Measurements from ENCODE around the gene TPGS2. TPM values are rescaled to one million over a fixed set of nuclear protein-coding genes. Genes with fewer than 3 reads are reported as not detected.

TPGS2 gene
- total and polyA plus RNA-seq, 2 of the 13 experiments (the other 11 are each of a cell fraction or from before 2014, with no cell fraction given) = 73.3 to 137 TPM

DNA sequence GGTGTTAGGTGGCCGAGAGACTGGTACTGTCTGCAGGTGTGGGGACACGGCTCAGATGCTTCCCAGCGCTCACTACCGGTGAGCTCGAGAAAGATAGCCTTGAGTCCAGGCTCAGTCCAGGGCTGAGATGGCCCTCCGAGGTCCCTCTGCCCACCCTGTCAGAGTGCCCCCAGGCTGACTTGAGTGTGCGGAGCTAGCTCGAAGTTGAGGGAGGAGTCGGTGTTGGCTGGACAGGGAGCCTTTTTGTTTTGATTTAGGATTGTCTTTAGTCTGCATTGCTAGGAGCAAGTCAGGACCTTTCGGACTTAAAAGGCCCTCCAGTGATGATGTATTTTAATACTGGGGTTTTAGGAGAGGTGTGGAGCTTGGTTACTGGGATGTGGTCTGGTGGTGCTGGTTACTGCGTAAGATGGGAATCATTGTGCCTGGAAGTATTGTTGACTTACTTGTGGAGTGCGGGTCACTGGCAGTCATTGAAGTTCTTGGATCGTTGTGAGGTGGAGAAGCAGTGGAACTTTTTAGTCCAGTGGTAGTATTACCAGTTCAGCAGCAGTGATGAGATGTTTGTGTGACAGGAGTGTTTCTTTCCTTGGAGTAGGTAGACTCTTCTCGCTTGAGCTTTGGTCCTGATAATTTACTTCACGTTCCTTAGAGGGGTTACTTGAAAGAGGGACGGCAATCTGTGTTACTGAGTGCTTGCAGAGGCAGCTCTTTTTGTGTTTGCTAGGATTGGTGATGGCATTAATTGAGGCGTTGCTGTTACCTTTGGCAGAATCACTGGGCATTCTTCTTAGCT is 758 bp upstream of the TPGS2 start (continued):
- TF ChIP-seq, protein P1, sequence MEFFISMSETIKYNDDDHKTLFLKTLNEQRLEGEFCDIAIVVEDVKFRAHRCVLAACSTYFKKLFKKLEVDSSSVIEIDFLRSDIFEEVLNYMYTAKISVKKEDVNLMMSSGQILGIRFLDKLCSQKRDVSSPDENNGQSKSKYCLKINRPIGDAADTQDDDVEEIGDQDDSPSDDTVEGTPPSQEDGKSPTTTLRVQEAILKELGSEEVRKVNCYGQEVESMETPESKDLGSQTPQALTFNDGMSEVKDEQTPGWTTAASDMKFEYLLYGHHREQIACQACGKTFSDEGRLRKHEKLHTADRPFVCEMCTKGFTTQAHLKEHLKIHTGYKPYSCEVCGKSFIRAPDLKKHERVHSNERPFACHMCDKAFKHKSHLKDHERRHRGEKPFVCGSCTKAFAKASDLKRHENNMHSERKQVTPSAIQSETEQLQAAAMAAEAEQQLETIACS (CRISPR knock-in tag; IDR thresholded peaks at IDR 0.05) = 0 out of 2 replicates have a peak, but pooled peaks have one; percentile 25
- TF ChIP-seq ZNF607 (CRISPR knock-in tag; IDR thresholded peaks at IDR 0.05; ENCODE audit: borderline replicate concordance) (no peak), ZXDC (CRISPR knock-in tag; IDR thresholded peaks at IDR 0.05) (0 out of 2 replicates have a peak, but pooled peaks have one; percentile 13), ZNF777 (CRISPR knock-in tag; IDR thresholded peaks at IDR 0.05) (peak; percentile 62), MEIS2 (CRISPR knock-in tag; IDR thresholded peaks at IDR 0.05) (no peak), ZNF781 (CRISPR knock-in tag; IDR thresholded peaks at IDR 0.05; ENCODE audit: borderline replicate concordance, not compliant biosample characterization) (peak; percentile 30), ZNF350 (CRISPR knock-in tag; IDR thresholded peaks at IDR 0.05; ENCODE audit: borderline replicate concordance, low read depth) (no peak; the same call in 1 of the 2 replicates), ZNF251 (CRISPR knock-in tag; IDR thresholded peaks at IDR 0.05) (no peak), ZNF232 (CRISPR knock-in tag; IDR thresholded peaks at IDR 0.05; ENCODE audit: borderline replicate concordance) (peak; percentile 40; the same call in 1 of the 2 replicates), MED13 (CRISPR knock-in tag; IDR thresholded peaks at IDR 0.05) (0 out of 2 replicates have a peak, but pooled peaks have one; percentile 24), ZSCAN31 (CRISPR knock-in tag; IDR thresholded peaks at IDR 0.05; ENCODE audit: low read depth) (peak; percentile 17; the same call in 1 of the 2 replicates), GFI1 (CRISPR knock-in tag; IDR thresholded peaks at IDR 0.05; ENCODE audit: borderline replicate concordance) (0 out of 2 replicates have a peak, but pooled peaks have one; percentile 7)
- TF ChIP-seq, protein P2, sequence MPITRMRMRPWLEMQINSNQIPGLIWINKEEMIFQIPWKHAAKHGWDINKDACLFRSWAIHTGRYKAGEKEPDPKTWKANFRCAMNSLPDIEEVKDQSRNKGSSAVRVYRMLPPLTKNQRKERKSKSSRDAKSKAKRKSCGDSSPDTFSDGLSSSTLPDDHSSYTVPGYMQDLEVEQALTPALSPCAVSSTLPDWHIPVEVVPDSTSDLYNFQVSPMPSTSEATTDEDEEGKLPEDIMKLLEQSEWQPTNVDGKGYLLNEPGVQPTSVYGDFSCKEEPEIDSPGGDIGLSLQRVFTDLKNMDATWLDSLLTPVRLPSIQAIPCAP (CRISPR knock-in tag; IDR thresholded peaks at IDR 0.05; ENCODE audit: low read depth) = no peak
- TF ChIP-seq, protein P3, sequence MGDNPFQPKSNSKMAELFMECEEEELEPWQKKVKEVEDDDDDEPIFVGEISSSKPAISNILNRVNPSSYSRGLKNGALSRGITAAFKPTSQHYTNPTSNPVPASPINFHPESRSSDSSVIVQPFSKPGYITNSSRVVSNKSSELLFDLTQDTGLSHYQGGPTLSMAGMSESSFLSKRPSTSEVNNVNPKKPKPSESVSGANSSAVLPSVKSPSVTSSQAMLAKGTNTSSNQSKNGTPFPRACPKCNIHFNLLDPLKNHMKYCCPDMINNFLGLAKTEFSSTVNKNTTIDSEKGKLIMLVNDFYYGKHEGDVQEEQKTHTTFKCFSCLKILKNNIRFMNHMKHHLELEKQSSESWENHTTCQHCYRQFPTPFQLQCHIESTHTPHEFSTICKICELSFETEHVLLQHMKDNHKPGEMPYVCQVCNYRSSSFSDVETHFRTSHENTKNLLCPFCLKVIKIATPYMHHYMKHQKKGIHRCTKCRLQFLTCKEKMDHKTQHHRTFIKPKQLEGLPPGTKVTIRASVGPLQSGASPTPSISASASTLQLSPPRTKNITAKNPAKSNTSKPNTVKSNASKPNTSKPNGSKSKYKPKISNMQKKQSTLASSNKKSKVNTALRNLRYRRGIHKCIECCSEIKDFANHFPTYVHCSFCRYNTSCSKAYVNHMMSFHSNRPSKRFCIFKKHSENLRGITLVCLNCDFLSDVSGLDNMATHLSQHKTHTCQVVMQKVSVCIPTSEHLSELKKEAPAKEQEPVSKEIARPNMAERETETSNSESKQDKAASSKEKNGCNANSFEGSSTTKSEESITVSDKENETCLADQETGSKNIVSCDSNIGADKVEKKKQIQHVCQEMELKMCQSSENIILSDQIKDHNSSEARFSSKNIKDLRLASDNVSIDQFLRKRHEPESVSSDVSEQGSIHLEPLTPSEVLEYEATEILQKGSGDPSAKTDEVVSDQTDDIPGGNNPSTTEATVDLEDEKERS (CRISPR knock-in tag; IDR thresholded peaks at IDR 0.05) = peak; percentile 11; the same call in 1 of the 2 replicates
- TF ChIP-seq, protein P4, sequence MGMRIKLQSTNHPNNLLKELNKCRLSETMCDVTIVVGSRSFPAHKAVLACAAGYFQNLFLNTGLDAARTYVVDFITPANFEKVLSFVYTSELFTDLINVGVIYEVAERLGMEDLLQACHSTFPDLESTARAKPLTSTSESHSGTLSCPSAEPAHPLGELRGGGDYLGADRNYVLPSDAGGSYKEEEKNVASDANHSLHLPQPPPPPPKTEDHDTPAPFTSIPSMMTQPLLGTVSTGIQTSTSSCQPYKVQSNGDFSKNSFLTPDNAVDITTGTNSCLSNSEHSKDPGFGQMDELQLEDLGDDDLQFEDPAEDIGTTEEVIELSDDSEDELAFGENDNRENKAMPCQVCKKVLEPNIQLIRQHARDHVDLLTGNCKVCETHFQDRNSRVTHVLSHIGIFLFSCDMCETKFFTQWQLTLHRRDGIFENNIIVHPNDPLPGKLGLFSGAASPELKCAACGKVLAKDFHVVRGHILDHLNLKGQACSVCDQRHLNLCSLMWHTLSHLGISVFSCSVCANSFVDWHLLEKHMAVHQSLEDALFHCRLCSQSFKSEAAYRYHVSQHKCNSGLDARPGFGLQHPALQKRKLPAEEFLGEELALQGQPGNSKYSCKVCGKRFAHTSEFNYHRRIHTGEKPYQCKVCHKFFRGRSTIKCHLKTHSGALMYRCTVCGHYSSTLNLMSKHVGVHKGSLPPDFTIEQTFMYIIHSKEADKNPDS (CRISPR knock-in tag; IDR thresholded peaks at IDR 0.05) = 0 out of 2 replicates have a peak, but pooled peaks have one; percentile 51
